ENCODE results near the gene TECR. TPM values are rescaled to one million over a fixed set of nuclear protein-coding genes. Genes with fewer than 3 reads are reported as not detected.
"Not testable (repeated sequence)": the region's sequence is repeated elsewhere in the genome, so short reads cannot be mapped to it uniquely, and the experiment has no call there.

TECR gene
- total and polyA plus RNA-seq, 9 of the 15 experiments (the other 6 are each of a cell fraction or from before 2014, with no cell fraction given), result 29.3 to 211 (median 81.4) TPM

DNA sequence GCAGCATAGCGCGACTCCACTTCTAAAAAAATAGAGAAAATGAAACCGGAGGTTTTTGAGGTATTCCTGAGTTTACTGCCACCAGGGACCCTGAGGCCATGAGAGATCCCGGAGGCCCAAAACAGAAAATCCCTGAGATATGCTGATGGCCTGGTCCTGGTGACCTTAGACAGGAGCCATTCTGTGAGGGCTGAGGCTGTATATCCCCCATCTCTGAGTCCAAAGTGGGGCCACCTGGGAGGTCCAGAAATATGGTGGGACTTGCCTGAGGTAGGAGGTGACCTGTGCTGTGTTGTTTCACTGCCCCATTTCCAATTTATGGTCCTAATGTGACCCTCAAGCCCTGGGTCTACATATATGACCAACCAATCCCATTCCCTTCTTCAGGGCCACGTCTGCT is 55.0 kb downstream of the TECR start:
- H3K4me3 ChIP-seq; H3K9ac ChIP-seq (ENCODE audit: insufficient read depth in 1 of 2, low read depth in 2 of 2, low read length in 2 of 2); FAIRE-seq; H2AFZ ChIP-seq (ENCODE audit: low read depth, low read length); DNase-seq (ENCODE audit: extremely low read depth in 1 of 4, low spot score in 3 of 4); BruUV-seq (replicated peaks); CTCF ChIA-PET (ENCODE audit: low intra/inter-chr PET ratio); in situ Hi-C loops (cut with MboI); intact Hi-C loops (cut with micrococcal nuclease); ATAC-seq; H3K9me1 ChIP-seq (ENCODE audit: control insufficient read depth, insufficient read depth, low read length); H3K4me1 ChIP-seq (replicated peaks in 1 of 2; ENCODE audit: control insufficient read depth in 2 of 2, insufficient read depth in 2 of 2, low read length in 2 of 2); H3K36me3 ChIP-seq (ENCODE audit: control insufficient read depth, insufficient read depth, low read length); H3K9me3 ChIP-seq (replicated peaks; ENCODE audit: control insufficient read depth, insufficient read depth, low read depth, low read length); H3K27ac ChIP-seq (ENCODE audit: extremely low read depth, low read depth, low read length); H3K79me2 ChIP-seq (ENCODE audit: control insufficient read depth, insufficient read depth, low read length); H3K4me2 ChIP-seq (ENCODE audit: insufficient read depth, low read length); POLR2A ChIA-PET; H3K27me3 ChIP-seq (ENCODE audit: control insufficient read depth in 2 of 2, insufficient read depth in 2 of 2, low read length in 2 of 2); H4K20me1 ChIP-seq (replicated peaks; ENCODE audit: control insufficient read depth, insufficient read depth, low read length): not testable (repeated sequence)
- WGBS (ENCODE audit: insufficient coverage, low coverage, missing lambda C conversion rate), result 12% methylated on average over 4 of the region's 5 CpGs

DNA sequence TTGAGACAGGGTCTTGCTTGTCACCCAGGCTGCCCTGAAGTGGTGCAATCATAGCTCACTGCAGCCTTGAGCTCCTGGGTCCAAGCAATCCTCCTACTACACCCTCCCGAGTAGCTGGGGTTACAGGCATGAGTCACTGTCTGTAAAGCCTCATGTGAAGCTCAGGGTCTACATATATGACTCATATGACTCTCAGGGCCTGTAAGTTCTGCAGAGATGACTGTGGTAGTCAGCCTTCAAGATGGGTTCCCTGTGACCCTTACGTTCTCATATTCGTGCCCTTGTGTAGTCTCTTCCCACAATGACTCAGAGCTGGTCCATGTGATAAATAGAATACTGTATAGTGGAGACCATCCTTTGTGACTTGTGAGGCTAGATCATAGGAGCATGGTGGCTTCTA is 55.8 kb downstream of the TECR start:
- H3K27ac ChIP-seq (ENCODE audit: extremely low read depth, low read depth, low read length); BruUV-seq (replicated peaks); H3K4me2 ChIP-seq (ENCODE audit: insufficient read depth, low read length); H3K4me3 ChIP-seq; H3K9me3 ChIP-seq (replicated peaks; ENCODE audit: control insufficient read depth, insufficient read depth, low read depth, low read length); in situ Hi-C loops (cut with MboI); DNase-seq (ENCODE audit: extremely low read depth in 1 of 4, low spot score in 3 of 4); H3K36me3 ChIP-seq (ENCODE audit: control insufficient read depth, insufficient read depth, low read length); POLR2A ChIA-PET; H3K27me3 ChIP-seq (ENCODE audit: control insufficient read depth in 2 of 2, insufficient read depth in 2 of 2, low read length in 2 of 2); H3K4me1 ChIP-seq (replicated peaks in 1 of 2; ENCODE audit: control insufficient read depth in 2 of 2, insufficient read depth in 2 of 2, low read length in 2 of 2); CTCF ChIA-PET (ENCODE audit: low intra/inter-chr PET ratio); intact Hi-C loops (cut with micrococcal nuclease); H3K79me2 ChIP-seq (ENCODE audit: control insufficient read depth, insufficient read depth, low read length); H2AFZ ChIP-seq (ENCODE audit: low read depth, low read length); H3K9ac ChIP-seq (ENCODE audit: insufficient read depth in 1 of 2, low read depth in 2 of 2, low read length in 2 of 2); H4K20me1 ChIP-seq (replicated peaks; ENCODE audit: control insufficient read depth, insufficient read depth, low read length); FAIRE-seq; H3K9me1 ChIP-seq (ENCODE audit: control insufficient read depth, insufficient read depth, low read length); TF ChIP-seq ATF3 (CRISPR knock-in tag; conservative IDR thresholded peaks at IDR 0.05): not testable (repeated sequence)
- TF ChIP-seq FOSL1 (tag; conservative IDR thresholded peaks at IDR 0.05) (peak; percentile 47), ATF3 (IDR thresholded peaks at IDR 0.05) (peak; percentile 72)
- WGBS (ENCODE audit: insufficient coverage, low coverage, missing lambda C conversion rate), result 4% methylated on average over 2 of the region's 3 CpGs
- peak; percentile 66 for ATAC-seq

- in situ Hi-C loops (cut with MboI), result not testable (repeated sequence)
Observed at GRCh38 chr19:14589433-14589832, 60.0 kb downstream of the TECR start.

More at GRCh38 chr19:14589433-14589832, 60.0 kb downstream of the TECR start:
- H3K4me2 ChIP-seq (ENCODE audit: insufficient read depth, low read length); CTCF ChIA-PET (ENCODE audit: low intra/inter-chr PET ratio); ATAC-seq; H3K79me2 ChIP-seq (ENCODE audit: control insufficient read depth, insufficient read depth, low read length); H3K9me3 ChIP-seq (replicated peaks; ENCODE audit: control insufficient read depth, insufficient read depth, low read depth, low read length); H3K9ac ChIP-seq (ENCODE audit: insufficient read depth in 1 of 2, low read depth in 2 of 2, low read length in 2 of 2); H2AFZ ChIP-seq (ENCODE audit: low read depth, low read length); H4K20me1 ChIP-seq (replicated peaks; ENCODE audit: control insufficient read depth, insufficient read depth, low read length); intact Hi-C loops (cut with micrococcal nuclease); H3K36me3 ChIP-seq (ENCODE audit: control insufficient read depth, insufficient read depth, low read length); BruUV-seq (replicated peaks); POLR2A ChIA-PET; H3K9me1 ChIP-seq (ENCODE audit: control insufficient read depth, insufficient read depth, low read length); H3K4me3 ChIP-seq; H3K4me1 ChIP-seq (replicated peaks in 1 of 2; ENCODE audit: control insufficient read depth in 2 of 2, insufficient read depth in 2 of 2, low read length in 2 of 2); DNase-seq (ENCODE audit: extremely low read depth in 1 of 4, low spot score in 3 of 4); H3K27ac ChIP-seq (ENCODE audit: extremely low read depth, low read depth, low read length): not testable (repeated sequence)
- H3K27me3 ChIP-seq (ENCODE audit: control insufficient read depth in 2 of 2, insufficient read depth in 2 of 2, low read length in 2 of 2), result peaks cover 2 to 13% of the 10 kb centered on the region in 2 experiments; a peak in 2 of 5 replicates
- peak; percentile 94 for FAIRE-seq
- 0% methylated on average over 2 of the region's 4 CpGs for WGBS (ENCODE audit: insufficient coverage, low coverage, missing lambda C conversion rate)
